ENCODE results near the gene ZGLP1. TPM values are rescaled to one million over a fixed set of nuclear protein-coding genes. Genes with fewer than 3 reads are reported as not detected.

ZGLP1 gene
- total and polyA plus RNA-seq, 2 of the 13 experiments (the other 11 are each of a cell fraction or from before 2014, with no cell fraction given): 2.4 to 3.0 TPM

GRCh38 chr19:10332158-10332964 lies 22.7 kb upstream of the ZGLP1 start (continued):
- no peak for TF ChIP-seq ZBED4 (CRISPR knock-in tag; IDR thresholded peaks at IDR 0.05; ENCODE audit: borderline replicate concordance)
- no peak for TF ChIP-seq ZBTB14 (CRISPR knock-in tag; IDR thresholded peaks at IDR 0.05)
- TF ChIP-seq SMAD3 (CRISPR knock-in tag; IDR thresholded peaks at IDR 0.05): no peak
- no peak for TF ChIP-seq LCORL (IDR thresholded peaks at IDR 0.05)
- no peak for TF ChIP-seq LCORL (CRISPR knock-in tag; IDR thresholded peaks at IDR 0.05)
- no peak for TF ChIP-seq ZNF281 (CRISPR knock-in tag; IDR thresholded peaks at IDR 0.05; ENCODE audit: borderline replicate concordance)
- no peak; the same call in 1 of the 2 replicates for TF ChIP-seq ZMYM3 (CRISPR knock-in tag; IDR thresholded peaks at IDR 0.05)
- no peak for TF ChIP-seq ZNF605 (CRISPR knock-in tag; IDR thresholded peaks at IDR 0.05)
- no peak for TF ChIP-seq BCLAF1 (IDR thresholded peaks at IDR 0.05)
- no peak for TF ChIP-seq USF2 (IDR thresholded peaks at IDR 0.05; ENCODE audit: low read depth, low read length)
- no peak for TF ChIP-seq USF2 (CRISPR knock-in tag; IDR thresholded peaks at IDR 0.05; ENCODE audit: borderline replicate concordance)
- TF ChIP-seq NFRKB (IDR thresholded peaks at IDR 0.05): no peak
- peak; percentile 31; the same call in 1 of the 2 replicates for TF ChIP-seq ZBTB7A (CRISPR knock-in tag; IDR thresholded peaks at IDR 0.05)
- no peak for TF ChIP-seq SATB2 (CRISPR knock-in tag; IDR thresholded peaks at IDR 0.05)
- no peak for TF ChIP-seq HNRNPL (IDR thresholded peaks at IDR 0.05; ENCODE audit: low read depth, low read length)
- TF ChIP-seq PTBP1 (IDR thresholded peaks at IDR 0.05; ENCODE audit: low read depth, low read length, poor library complexity, severe bottlenecking): no peak
- peak; percentile 90 for TF ChIP-seq HNF4A (CRISPR knock-in tag; IDR thresholded peaks at IDR 0.05)

All from HepG2 (cell line).